COR-L47 (cell line): ENCODE data around the gene ROBO1.
"Not testable (repeated sequence)": the region's sequence is repeated elsewhere in the genome, so short reads cannot be mapped to it uniquely, and the experiment has no call there.

Experiments
- DNase-seq: peaks from one replicate; lab custom pipeline; 2025; lab: John Stamatoyannopoulos, UW

ROBO1 gene

DNA sequence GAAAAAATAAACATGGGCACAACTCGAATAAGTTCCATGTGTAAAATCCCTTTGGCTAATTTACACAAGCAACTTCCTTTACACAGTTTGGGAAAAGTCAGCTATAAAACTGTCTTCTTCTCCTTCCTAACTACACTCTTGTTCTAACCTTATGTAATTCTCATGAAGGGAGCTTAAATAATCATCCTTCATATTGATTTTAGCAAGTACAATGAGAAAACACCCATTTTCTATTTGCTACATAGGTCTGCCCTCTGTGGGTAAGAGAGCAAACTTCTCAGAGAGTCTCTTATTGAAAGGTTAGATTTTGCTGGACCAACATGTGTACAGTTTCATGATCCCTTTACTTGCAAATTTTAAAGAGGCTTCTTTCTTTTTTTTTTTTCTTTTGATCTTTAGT, 398.5 kb downstream of the ROBO1 start:
- no peak for DNase-seq

DNA sequence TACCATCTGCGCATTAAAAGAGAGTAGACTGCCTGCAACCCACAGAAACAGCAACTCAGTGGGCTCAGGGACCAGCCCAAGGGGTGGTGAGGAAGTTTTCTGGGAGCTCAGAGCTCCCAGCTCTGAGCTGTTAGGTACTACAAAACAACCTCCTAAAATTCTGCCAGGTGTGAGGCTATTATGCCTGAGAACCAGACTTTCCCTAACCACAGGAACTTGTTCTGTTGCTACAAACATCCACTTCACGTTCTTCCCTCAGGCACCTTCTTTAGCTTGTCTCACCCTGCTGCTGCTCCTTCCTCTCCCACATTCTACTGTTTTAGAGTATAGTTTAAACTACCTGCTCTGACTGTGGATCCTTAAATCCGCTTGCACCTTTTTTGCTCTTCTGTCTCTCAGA, 399.4 kb downstream of the ROBO1 start:
- DNase-seq = no peak

DNA sequence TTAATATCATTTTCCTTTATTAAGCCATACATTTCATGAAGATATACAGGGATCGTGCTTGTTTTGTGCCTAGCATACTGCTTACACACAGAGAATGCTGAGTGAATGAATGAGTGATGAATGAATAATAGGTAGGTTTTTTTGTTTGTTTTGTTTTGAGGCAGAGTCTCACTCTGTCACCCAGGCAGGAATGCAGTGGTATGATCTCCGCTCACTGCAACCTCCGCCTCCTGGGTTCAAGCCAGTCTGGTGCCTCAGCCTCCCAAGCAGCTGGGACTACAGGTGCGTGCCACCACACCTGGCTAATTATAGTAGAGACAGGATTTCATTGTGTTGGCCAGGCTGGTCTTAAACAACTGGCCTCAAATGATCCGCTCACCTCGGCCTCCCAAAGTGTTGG, 400.0 kb downstream of the ROBO1 start:
- DNase-seq = no peak

DNA sequence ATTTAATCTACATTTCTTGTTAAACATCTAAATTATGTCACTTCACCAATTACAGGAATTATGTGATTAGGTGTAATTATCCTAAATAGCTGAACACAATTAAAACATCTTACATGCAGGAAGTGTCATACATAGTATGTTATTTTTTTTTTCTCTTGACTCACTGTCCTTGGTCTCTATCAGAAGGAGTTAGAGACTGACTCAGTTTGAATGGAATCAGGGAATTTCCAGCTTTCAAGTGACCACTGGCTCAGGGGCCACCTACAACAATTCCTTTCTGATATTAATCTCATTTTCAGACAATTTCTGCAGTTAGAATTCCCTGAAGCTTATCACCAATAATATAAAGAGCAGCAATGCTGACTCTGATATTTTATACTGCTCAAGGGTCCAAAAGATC, 400.7 kb downstream of the ROBO1 start:
- no peak for DNase-seq

DNA sequence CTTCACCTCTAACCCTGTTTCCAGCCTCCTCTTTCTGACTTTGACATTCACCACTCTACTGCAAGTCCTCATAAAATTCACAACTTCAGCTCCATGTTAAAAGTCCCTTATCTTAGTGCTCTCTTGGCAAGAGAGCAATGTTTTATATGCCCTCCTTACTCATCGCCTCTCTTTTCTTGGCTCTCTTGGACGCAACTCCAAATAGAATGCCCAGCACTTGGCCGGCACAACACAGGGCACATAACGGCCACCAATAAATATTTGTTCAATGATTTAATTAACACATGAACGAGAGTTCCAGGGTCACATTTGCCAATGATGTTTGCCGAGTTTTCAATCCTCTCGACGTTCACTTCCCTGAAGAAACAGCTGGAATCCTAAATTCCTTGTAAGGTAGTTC, 401.4 kb downstream of the ROBO1 start:
- DNase-seq = no peak

DNA sequence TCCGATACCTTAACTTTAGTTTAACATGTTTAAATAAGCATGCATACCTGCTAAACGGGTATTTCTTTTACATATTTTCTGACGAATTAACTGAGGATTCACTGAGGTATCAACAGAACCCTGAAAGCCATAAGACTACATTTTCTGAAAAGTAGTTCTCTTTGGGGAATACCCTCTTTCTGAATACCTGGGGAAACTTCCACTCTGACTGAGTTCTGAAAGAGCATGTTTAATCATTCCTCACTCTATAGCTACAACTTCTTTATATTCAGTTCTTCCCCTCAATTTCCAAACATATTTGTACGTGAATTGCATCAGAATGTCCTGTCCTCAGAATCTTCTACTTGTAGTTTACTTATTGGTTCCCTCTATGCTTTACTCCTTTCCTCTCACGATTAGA, 403.0 kb downstream of the ROBO1 start:
- no peak for DNase-seq

DNA sequence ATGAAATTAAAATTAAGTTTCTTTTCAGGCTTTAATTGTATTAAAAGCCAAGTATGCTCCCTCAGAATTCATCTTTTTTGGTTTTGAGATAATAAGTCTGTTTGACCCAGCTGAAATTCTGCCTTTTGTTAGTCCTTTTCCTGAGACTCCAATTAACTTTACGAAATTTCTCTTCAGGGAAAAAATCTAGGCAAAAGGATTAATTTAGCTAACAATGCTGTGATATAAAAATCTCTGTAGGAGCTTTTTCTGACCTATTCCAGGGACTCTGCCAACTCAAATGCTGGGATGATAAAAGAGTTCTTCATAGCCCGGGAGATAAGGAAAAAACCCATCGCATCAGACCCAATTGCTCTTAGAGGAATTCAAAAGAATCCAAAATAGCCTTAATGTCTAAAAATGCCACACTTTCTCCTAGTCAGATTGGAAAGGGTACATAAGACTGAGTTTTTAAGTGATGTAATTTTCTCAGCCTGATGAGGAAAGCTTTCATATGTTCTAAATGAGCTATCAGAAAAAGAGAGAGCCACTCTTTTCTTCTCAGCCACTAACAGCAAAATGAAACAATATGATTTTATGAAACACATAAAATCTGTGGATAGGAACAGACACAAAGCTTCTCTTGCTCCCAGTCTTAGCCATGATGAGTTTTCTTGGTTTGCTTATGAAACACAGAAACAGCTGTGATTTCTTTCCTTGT, 405.1 kb downstream of the ROBO1 start:
- no peak for DNase-seq

DNA sequence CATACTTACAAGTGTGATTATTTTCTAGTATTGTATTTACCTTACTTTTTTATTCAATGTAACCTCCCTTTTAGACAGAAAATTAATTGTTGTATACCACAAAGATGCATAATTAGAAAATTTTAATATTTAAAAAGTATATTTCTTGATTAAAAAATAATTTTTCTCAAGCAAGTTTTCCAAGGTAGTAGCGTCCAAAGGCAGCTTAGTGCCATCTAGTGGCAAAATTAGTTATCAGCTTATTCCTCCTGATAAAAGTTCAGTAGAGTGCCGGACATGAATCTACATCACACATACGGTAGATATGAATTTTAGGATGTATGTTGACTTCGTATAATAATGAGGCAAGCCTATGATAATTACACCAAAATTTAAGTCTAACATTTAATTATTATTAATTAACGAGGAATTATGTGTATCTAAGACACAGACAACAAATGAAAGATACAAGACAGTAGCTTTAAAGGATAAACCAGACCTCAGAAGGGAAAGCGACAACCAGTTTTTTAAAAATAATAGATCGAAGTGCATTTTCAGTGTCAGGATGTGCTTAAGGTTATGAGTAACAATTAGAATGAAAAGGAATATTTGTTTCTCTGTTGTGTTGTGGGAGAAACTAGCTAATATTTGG, 405.9 kb downstream of the ROBO1 start:
- peak; percentile 1 for DNase-seq

DNA sequence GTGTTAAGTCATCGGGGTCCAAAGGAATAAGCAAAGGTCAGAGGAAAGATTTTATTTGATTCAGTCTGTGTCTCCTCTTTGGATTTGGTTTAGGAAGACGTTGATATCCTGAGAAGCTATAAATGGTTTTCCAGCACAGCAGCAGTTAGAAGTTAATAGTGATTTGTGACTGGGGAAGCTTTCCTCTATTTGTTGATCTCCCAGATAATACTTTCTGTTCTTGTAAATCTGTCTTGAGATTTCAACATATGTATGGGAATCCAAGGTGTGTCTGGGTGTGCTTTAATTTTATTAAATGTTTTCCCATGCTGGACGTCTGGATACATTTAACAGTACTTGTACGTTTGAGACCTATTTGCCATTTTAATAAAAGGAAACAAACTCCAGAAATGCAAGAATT, 409.5 kb downstream of the ROBO1 start:
- DNase-seq = no peak

DNA sequence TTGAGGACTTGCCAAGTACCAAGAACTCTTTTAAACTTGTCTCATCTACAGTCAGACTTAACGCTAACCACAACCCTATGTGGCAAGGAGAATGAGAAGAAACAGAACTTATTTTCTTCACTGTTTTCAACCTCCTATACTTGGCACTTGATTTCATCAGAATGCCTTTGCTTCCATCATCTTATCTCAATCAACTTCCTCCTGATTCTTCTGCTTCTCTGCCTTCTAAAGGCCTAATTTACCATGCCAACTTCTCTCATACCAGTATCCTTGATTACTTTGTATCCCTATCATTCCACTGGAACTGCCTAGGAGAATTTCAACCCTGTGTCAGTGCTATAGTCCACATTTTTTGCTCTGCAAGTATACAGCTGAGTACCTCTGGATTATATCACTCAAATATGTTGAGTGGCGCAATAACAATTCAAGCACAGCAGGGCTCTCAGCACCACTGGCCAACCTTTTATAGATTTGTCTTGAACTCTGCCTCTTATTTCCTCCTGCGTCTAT, 413.6 kb downstream of the ROBO1 start:
- DNase-seq = no peak

DNA sequence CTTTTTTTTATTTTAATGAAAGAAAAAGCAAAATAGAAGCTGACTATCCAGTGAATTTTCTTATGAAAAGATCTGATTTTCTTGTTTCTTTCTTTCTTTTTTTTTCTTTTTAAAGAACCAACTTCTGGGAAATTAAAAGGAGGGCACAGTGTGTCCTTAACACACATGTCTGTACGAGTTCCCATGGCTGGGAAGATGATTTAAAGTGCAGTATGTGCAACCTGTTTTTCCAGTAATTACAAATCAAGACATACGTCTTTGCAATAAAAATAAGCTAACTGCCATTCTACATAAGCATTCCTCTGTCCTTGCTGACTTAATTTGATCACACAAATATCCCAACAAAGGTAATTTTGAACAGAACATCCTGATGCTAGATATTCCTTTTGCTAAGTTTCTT, 416.1 kb downstream of the ROBO1 start:
- DNase-seq = no peak

DNA sequence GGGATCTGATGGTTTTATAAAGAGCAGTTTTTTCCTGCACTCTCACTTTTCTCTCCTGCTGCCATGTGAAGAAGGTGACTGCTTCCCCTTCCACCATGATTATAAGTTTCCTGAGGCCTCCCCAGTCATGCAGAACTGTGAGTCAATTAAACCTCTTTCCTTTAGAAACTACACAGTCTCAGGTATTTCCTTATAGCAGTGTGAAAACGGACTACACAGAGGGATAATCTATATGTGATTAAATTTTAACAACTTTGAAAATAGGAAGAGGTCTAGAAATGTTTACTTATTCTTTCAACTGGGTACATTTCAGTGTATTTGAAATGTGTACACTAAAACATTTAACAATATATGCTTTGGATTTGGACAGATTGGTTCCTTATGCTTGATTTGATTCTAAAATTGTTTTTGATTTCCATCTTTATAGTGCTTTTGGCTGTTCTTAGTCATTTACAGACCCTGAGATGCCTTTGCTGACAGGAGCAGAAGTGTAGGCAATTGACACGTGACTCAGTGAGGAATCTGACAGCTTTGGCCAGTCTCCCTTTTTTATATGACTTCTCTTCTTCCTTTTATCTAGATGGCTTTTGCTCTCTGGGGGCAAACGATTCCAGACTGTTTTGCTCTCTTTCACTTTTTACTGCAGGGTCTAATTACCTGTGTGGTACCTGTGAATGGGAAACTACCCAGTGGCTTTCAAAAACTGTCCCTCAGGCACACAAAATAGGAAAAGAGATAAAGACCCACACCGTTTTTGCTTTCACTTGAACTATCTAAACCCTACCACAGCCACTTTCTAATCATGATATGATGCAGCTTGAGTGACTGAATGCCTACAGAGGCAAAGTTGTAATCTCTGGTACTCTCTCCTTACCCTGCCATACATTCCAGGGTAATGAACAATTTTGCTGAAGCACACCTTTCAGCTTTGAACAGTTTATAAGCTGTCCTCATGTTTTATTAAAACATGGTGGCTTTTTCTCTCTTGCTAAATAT, 422.6 kb downstream of the ROBO1 start:
- no peak for DNase-seq

DNA sequence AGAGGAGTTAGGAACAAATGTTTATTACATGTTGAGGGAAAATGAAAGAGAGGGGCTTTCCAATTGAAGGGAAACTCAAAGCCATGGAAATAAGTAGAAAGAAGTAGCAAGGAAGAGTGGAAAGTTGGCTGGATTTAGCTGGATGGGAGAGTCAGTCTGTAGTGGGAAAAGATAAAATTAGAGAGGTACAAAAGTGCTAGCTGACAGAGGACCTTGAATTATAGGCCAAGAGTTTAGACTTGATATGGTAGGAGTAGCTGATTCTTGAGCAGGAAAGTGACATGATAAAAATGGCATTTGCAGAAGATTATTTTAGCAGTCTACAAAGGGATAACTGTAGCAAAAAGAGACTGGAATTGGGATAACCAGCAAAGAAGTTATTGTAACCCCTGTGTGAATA, 425.8 kb downstream of the ROBO1 start:
- DNase-seq = no peak

DNA sequence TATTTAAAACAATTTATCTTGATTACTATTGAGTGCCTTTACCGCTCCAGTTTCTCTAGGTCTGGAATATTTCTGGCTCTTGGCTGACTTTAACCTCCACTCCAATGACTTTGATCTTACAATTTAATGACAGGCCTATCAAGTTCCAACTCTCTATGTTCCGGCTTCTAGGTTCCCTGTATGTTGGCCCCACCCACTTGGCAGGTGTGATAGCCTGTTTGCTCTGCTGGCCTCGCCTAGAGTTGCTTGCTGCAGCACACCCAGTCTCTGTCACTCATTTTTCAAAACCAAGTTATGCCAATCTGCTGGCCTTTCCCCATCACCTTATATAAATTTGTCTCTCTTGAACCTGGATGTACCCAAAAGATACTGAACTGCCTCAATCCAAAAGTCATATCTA, 428.0 kb downstream of the ROBO1 start:
- no peak for DNase-seq

DNA sequence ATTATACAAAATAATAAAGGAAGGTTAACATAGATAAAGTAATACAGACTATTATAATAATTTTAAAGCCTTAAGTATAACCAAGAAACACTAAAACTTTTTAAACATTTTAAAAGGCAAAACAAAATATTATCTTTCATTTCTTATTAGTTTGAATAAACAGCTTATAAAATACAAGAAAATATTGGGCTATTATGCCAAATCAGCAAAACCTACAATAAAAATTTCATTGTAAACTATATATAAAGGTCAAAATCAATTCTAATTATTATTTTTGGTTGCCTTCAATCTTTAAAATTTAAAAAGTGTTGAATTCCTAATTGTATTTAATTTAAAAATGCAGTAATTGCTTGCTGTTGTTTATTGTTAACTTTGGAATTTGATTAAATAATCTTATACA, 430.0 kb downstream of the ROBO1 start:
- DNase-seq = no peak

DNA sequence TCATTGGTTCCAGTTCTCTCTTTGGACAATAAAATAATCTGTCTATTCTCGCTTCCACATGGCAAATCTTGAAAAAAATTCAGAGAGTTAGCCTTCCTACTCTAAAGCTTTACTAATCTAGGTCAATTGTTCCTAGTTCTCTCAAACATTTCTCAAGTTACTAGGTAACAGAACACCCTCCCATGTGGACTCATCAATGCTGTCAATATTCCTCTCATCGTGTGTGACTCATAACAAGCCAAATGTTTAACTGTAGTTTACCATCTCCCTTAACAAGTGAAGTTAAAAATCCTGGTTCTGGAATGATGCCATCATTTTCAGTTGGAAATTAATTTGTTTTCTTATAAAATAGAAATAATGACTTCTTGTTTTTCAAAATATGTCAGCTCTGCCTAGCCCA, 438.6 kb downstream of the ROBO1 start:
- DNase-seq = no peak

DNA sequence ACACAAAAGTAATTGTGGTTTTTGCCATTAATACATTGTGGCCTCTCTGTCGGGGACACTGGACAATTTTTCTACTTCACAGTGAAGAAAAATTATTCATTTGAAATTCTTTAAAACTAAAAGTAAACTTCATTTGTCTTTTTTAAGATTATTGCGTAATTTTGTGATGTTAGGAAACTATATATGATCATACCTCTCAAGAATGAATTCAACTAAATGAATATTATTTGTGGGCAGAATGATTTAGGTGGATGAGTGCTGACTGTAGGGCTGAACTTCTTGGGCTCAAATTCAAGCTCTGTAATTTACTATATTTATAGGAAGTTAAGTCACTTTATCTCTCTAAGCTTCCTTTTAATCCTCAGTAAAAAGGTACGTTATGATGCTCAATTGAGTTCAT, 441.2 kb downstream of the ROBO1 start:
- no peak for DNase-seq

DNA sequence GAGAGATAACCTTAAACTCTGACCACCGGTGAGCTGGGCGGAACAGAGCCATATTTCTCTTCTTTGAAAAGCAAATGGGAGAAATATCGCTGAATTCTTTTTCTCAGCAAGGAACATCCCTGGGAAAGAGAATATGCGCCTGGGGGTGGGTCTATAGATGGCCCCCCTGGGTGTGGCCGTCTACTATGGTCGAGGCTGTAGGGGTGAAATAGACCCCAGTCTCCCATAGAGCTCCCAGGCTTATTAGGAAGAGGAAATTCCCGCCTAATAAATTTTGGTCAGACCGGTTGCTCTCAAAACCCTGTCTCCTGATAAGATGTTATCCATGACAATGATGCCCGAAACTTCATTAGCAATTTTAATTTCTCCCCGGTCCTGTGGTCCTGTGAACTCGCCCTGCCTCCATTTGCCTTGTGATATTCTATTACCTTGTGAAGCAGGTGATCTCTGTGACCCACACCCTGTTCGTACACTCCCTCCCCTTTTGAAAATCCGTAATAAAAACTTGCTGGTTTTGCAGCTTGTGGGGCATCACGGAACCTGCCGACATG, 441.9 kb downstream of the ROBO1 start:
- DNase-seq = not testable (repeated sequence)

DNA sequence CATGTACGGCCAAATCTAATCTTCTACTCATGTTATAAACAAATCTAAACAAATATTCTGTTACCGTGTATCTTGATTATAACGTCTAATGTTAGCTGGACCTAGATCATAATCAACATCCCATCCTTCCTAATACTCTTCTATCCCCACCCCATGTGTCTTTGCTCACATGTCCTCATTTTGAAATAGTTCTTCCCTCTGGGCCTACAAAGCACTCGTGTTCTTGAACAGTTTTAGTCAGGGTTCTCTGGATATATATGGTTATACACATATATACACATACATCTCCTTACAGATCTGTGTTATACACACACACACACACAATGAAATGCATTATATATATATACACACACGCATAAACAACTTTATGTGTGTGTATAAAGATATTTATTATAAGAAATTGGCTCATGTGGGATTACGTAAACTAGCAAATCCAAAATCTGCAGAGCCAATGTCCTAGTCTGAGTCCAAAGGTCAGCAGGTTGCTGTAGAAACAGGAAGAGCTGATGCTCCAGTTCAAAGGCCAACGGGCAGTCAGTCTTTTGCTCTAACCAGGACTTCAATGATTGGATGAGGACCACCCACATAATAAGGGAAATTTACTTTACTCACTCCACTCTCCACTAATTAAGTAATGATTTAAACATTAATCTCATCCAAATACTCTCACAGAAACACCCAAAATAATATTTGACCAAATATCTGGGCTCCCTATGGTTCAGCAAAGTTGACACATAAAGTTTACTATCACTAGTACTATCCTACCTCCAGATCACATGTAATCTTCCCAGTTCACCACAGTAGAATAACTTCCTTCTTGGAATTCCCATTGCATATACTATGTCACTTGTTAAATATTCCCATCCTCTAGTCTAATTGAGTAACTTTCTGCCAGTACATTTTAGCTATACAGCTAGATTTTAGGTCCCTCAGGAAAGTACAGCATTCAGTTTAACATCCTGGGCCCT, 450.0 kb downstream of the ROBO1 start:
- no peak for DNase-seq

DNA sequence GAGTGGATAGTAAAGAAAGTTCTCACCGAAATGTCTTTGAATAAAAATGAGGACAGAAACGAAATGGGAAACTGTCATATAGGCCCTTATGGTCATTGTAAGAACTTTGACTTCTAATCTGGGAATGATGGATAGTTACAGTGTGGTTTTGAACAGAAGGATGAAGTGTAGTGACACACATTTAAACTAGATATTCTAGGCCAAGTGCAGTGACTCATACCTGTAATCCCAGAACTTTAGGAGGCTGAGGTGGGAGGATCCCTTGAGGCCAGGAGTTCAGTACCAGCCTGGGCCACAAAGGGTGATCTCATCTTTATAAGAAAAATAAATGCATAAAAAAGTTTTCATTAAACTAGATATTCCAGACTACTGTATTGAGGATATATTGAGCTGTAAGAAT, 452.8 kb downstream of the ROBO1 start:
- DNase-seq = no peak

DNA sequence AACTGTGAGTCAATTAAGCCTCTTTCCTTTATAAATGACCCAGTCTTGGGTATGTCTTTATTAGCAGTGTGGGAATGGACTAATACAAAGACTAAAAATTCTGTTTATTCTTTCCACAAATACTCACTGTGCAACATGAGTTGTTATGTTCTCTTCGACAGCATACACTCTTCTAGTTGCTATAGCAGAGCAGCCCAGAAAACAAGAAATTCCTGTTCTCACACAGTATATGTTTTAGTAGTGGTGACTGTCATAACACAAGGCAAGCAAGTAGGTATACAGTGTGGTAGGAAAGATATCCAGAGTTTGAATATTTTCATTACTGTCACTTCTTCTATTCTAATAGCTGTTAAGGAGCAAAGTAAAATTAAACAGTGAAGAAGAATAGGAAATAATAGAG, 453.3 kb downstream of the ROBO1 start:
- DNase-seq = no peak
